ENCODE data around the gene RNU1-3.

RNU1-3 gene

GRCh38 chr1:16617114-16617631 lies 49.6 kb downstream of the RNU1-3 start:
- no peak for DNase-seq
